Neural progenitor cell (in vitro differentiated cells): ENCODE data around the gene FHL2.

Experiments
- CTCF ChIP-seq: fragments of 200-600 bp; sonication (generic); IDR thresholded peaks from 2 replicates; pipeline ENCODE4 v1.5.1; 2017; ENCODE audit warnings: antibody characterized with exemption, mild to moderate bottlenecking
- EZH2phosphoT487 ChIP-seq: fragments of 200-600 bp; sonication (generic); IDR thresholded peaks from 2 replicates; pipeline ENCODE4 v1.6.1; 2017; ENCODE audit warnings: antibody characterized with exemption

GRCh38 chr2:105378921-105379383 lies 19.9 kb downstream of the FHL2 start:
- TF ChIP-seq CTCF (no peak), EZH2phosphoT487 (no peak)
